Measurements from ENCODE around the gene ILDR1. TPM values are rescaled to one million over a fixed set of nuclear protein-coding genes. Genes with fewer than 3 reads are reported as not detected.
A peak's percentile ranks its signal among the peaks of the same experiment; 100 is the strongest.

Gene ILDR1
- total RNA-seq, 1 donor from 2014 or later = 0.34 TPM

DNA sequence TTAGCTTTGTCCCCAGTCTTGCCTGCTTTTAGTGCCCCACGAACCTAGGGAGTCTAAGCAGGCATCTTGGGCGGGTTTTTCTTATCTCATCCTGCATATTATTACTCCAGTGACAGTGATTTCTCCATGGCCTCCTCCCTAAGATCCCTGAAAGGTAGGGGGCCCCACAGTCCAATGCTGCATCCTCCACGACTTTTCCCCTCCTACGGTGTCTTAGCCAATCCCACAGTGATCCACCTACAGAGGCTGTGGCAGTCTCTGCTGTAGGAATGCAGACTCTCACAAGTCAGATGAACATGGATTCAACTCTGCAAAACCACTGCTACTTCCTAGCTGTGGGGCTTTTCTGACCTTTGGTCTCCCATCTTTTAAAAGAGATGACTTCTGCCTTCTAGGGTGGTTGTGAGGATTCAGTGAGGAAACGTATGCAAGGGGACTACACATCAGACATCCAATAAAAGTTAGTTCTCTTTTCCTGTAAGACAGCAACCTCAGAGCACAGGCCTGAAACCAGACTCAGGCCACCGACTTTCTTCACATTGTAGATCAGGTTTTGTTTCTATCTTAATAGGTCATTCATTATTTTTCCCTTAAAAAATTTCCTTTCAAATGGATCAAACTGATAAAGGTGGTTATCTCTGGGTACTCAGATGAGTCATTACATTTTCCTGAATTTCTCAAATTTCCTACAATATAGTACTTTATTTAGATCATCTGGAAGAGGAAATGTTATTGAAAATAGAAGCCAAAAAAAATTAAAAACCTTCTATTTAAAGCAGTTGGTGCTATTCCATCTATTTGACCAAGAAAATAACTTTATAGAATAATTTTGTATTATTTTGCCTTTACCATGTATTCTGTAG lies 23.2 kb downstream of the ILDR1 start:
- Mint-ChIP-seq H3K4me1 (ENCODE audit: low read depth) (peaks cover 52% of the 10 kb centered on the region), H3K36me3 (ENCODE audit: low read depth) (no peaks in the 10 kb centered on the region), H3K27ac (peak overlapping the region; percentile 53), H3K4me3 (no peak overlapping the region), H3K27me3 (ENCODE audit: insufficient read depth) (peaks cover 3% of the 10 kb centered on the region), H3K9me3 (no peaks in the 10 kb centered on the region)
- intact Hi-C loops (cut with micrococcal nuclease) = loop anchor here (5.0 kb wide), 3 partner anchors 87 to 162 kb away; partner anchors contain the start of genes EAF2 and IQCB1
- no peak for DNase-seq (ENCODE audit: low spot score)

DNA sequence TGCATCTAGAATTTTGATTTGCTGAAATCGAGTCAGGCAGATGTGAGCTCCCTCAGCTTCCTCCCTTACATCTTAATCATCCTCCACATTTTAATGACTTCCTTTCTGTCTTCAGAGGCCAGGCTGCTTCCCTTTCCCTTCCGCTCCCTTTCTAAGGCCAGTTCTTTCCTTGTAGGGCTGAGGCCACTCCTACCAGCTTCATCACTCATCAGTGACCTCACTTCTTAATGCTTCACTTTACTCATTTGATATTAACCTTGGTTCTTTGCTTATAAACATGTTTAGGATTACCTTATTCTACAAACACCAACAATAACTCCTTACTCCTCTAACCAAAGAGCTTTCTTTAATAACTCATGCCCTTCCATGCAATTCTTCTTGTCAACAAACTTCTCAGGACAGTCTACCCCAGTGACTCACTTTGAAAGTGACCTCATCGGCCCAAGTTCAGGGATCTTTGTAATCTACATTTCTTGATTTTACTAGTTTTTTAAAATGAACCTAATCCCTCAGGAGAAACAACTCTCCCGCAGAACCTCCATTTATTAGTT lies 23.9 kb downstream of the ILDR1 start:
- intact Hi-C loops (cut with micrococcal nuclease) = loop anchor here (5.0 kb wide), 3 partner anchors 86 to 161 kb away; partner anchors contain the start of genes EAF2 and IQCB1
- Mint-ChIP-seq H3K9me3 (no peaks in the 10 kb centered on the region), H3K4me1 (ENCODE audit: low read depth) (peaks cover 45% of the 10 kb centered on the region), H3K4me3 (no peak overlapping the region), H3K36me3 (ENCODE audit: low read depth) (no peaks in the 10 kb centered on the region), H3K27ac (peak overlapping the region; percentile 57), H3K27me3 (ENCODE audit: insufficient read depth) (peaks cover 3% of the 10 kb centered on the region)
- no peak for DNase-seq (ENCODE audit: low spot score)

GRCh38 chr3:121997372-121997771 lies 24.7 kb downstream of the ILDR1 start:
- peaks cover 3% of the 10 kb centered on the region for H3K27me3 Mint-ChIP-seq (ENCODE audit: insufficient read depth)
- H3K27ac Mint-ChIP-seq = no peak overlapping the region
- H3K36me3 Mint-ChIP-seq (ENCODE audit: low read depth) = no peaks in the 10 kb centered on the region
- H3K9me3 Mint-ChIP-seq = no peaks in the 10 kb centered on the region
- no peak for DNase-seq (ENCODE audit: low spot score)
- H3K4me1 Mint-ChIP-seq (ENCODE audit: low read depth) = peaks cover 45% of the 10 kb centered on the region
- H3K4me3 Mint-ChIP-seq = no peak overlapping the region
- intact Hi-C loops (cut with micrococcal nuclease) = loop anchor here (5.0 kb wide), 3 partner anchors 85 to 160 kb away; partner anchors contain the start of genes EAF2 and IQCB1

GRCh38 chr3:121996441-121996840 lies 25.6 kb downstream of the ILDR1 start:
- Mint-ChIP-seq H3K36me3 (ENCODE audit: low read depth) (no peaks in the 10 kb centered on the region), H3K27ac (peak overlapping the region; percentile 42), H3K27me3 (ENCODE audit: insufficient read depth) (peaks cover 3% of the 10 kb centered on the region), H3K4me1 (ENCODE audit: low read depth) (peaks cover 45% of the 10 kb centered on the region), H3K9me3 (no peaks in the 10 kb centered on the region), H3K4me3 (no peak overlapping the region)
- DNase-seq (ENCODE audit: low spot score) = no peak
- intact Hi-C loops (cut with micrococcal nuclease) = loop anchor here (5.0 kb wide), 3 partner anchors 84 to 159 kb away; partner anchors contain the start of genes EAF2 and IQCB1

DNA sequence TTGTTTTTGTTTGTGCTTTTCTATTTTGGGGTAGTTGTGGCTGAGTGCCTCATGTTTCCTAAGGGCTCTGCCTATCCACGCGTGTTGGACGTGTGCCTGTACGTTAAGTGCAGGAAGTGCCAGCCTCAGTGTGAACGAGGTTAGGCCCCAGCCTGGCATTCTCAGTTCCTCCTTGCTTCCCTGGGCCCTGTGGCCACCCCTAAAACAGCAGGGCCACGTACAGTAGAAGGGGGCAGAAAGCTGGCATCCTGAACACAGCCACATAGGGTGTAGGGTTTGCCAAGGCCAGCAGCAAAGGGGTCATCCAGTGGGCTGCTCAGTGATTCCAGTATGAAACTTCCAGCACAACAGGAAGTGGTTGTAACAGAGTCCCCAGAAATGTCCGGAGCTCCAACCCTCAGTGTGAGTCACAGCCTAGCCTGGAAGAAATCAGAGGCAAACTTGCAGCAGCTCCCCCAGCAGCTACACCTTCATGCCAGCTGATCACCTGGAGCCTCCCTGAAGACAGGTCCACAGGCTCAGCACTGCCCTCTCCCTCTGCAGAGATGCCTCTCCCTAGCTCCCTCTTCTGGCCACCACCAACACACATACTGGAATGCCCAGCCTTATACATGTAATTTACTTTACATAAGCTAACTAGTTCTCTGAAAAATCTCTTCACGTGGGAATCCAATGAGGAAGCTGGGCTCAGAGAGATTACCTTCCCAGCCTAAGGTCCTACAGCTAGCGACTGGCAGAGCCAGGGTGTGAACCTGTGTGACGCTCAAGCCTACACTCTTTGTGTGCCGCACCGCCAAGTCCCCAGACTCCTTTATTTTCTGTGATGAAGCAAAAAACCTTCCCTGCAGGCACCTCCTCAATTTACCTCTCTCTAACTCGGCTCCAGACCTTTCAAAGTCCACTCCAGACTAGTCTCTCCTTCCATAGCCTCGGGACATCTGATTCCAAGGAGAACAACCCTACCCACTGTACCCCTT lies 26.6 kb downstream of the ILDR1 start:
- Mint-ChIP-seq H3K9me3 (no peaks in the 10 kb centered on the region), H3K4me1 (ENCODE audit: low read depth) (peaks cover 45% of the 10 kb centered on the region), H3K36me3 (ENCODE audit: low read depth) (no peaks in the 10 kb centered on the region), H3K27ac (no peak overlapping the region), H3K27me3 (ENCODE audit: insufficient read depth) (no peaks in the 10 kb centered on the region), H3K4me3 (no peak overlapping the region)
- DNase-seq (ENCODE audit: low spot score) = no peak
- intact Hi-C loops (cut with micrococcal nuclease) = loop anchor here (5.0 kb wide), 3 partner anchors 83 to 158 kb away; partner anchors contain the start of genes EAF2 and IQCB1

DNA sequence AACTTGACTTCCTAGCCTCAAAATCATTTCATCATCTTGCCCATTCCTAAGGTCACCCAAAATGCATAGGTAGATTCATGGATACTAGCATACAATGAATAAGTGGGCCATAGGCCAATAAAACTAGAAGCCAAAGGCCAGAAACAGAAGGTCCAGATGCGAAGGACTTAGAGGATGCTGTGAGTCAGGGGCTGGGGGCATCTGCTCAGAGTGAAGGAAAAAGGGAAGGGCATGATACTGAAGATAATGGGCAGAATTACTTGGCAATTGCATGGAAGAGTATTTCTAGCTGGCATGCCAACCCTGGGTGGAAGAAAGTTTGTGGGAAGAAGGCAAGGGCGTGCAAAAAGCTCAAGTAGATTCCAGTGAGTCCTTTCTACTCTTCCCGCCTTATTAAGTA lies 27.5 kb downstream of the ILDR1 start:
- Mint-ChIP-seq H3K9me3 (no peaks in the 10 kb centered on the region), H3K36me3 (ENCODE audit: low read depth) (no peaks in the 10 kb centered on the region), H3K27me3 (ENCODE audit: insufficient read depth) (no peaks in the 10 kb centered on the region), H3K4me3 (no peak overlapping the region), H3K4me1 (ENCODE audit: low read depth) (peaks cover 47% of the 10 kb centered on the region), H3K27ac (peak overlapping the region; percentile 26)
- intact Hi-C loops (cut with micrococcal nuclease) = no loop called here
- no peak for DNase-seq (ENCODE audit: low spot score)

GRCh38 chr3:121992601-121993560 lies 29.2 kb downstream of the ILDR1 start:
- Mint-ChIP-seq H3K4me3 (no peak overlapping the region), H3K9me3 (no peaks in the 10 kb centered on the region), H3K4me1 (ENCODE audit: low read depth) (peaks cover 50% of the 10 kb centered on the region), H3K27me3 (ENCODE audit: insufficient read depth) (no peaks in the 10 kb centered on the region), H3K36me3 (ENCODE audit: low read depth) (no peaks in the 10 kb centered on the region), H3K27ac (no peak overlapping the region)
- intact Hi-C loops (cut with micrococcal nuclease) = no loop called here
- DNase-seq (ENCODE audit: low spot score) = no peak

- H3K27ac Mint-ChIP-seq = no peak overlapping the region
- no peak for DNase-seq (ENCODE audit: low spot score)
- H3K9me3 Mint-ChIP-seq = peaks cover 5% of the 10 kb centered on the region
- H3K4me1 Mint-ChIP-seq (ENCODE audit: low read depth) = peaks cover 25% of the 10 kb centered on the region
- intact Hi-C loops (cut with micrococcal nuclease) = loop anchor here (2.0 to 10.0 kb wide), 2 partner anchors 107 to 265 kb away; no protein-coding TSS in a partner anchor
- no peak overlapping the region for H3K4me3 Mint-ChIP-seq
- peaks cover 3% of the 10 kb centered on the region for H3K27me3 Mint-ChIP-seq (ENCODE audit: insufficient read depth)
- H3K36me3 Mint-ChIP-seq (ENCODE audit: low read depth) = peaks cover 2% of the 10 kb centered on the region
Measured at GRCh38 chr3:121989943-121990342, 32.1 kb downstream of the ILDR1 start.

DNA sequence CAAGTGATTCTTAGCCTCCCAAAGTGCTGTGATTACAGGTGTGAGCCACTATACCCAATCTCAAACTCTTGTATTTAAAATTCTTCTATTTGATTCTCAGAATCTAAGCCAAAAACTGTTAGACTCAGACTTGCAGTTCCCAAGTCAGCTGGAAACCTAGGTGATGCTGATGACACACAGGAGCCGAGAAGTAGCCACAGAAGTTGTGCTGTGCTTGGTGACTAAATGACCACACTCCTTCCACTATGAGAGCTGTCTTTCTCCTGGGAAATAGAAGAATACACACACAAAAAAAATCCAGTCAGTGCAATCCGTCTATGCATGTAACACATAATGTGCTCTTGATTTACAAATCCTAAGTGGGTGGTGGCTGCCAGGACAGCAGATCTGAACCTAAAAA lies 33.9 kb downstream of the ILDR1 start:
- peaks cover 5% of the 10 kb centered on the region for H3K27me3 Mint-ChIP-seq (ENCODE audit: insufficient read depth)
- peak overlapping the region; percentile 49 for H3K27ac Mint-ChIP-seq
- H3K36me3 Mint-ChIP-seq (ENCODE audit: low read depth) = peaks cover 10% of the 10 kb centered on the region
- peaks cover 23% of the 10 kb centered on the region for H3K9me3 Mint-ChIP-seq
- intact Hi-C loops (cut with micrococcal nuclease) = loop anchor here (1.0 to 10.0 kb wide), 3 partner anchors 105 to 267 kb away; no protein-coding TSS in a partner anchor
- DNase-seq (ENCODE audit: low spot score) = no peak
- H3K4me3 Mint-ChIP-seq = no peak overlapping the region
- peaks cover 19% of the 10 kb centered on the region for H3K4me1 Mint-ChIP-seq (ENCODE audit: low read depth)

- H3K4me1 Mint-ChIP-seq (ENCODE audit: low read depth) = peaks cover 28% of the 10 kb centered on the region
- DNase-seq (ENCODE audit: low spot score) = no peak
- no peak overlapping the region for H3K27ac Mint-ChIP-seq
- peaks cover 30% of the 10 kb centered on the region for H3K9me3 Mint-ChIP-seq
- H3K27me3 Mint-ChIP-seq (ENCODE audit: insufficient read depth) = peaks cover 5% of the 10 kb centered on the region
- H3K4me3 Mint-ChIP-seq = no peak overlapping the region
- H3K36me3 Mint-ChIP-seq (ENCODE audit: low read depth) = peaks cover 13% of the 10 kb centered on the region
- intact Hi-C loops (cut with micrococcal nuclease) = loop anchor here (10.0 kb wide), 1 partner anchor 269 kb away; no protein-coding TSS in a partner anchor
Measured at GRCh38 chr3:121985846-121986245, 36.2 kb downstream of the ILDR1 start.

- no peak overlapping the region for H3K27ac Mint-ChIP-seq
- peaks cover 30% of the 10 kb centered on the region for H3K4me1 Mint-ChIP-seq (ENCODE audit: low read depth)
- H3K36me3 Mint-ChIP-seq (ENCODE audit: low read depth) = peaks cover 18% of the 10 kb centered on the region
- no peak for DNase-seq (ENCODE audit: low spot score)
- H3K9me3 Mint-ChIP-seq = peaks cover 36% of the 10 kb centered on the region
- peaks cover 5% of the 10 kb centered on the region for H3K27me3 Mint-ChIP-seq (ENCODE audit: insufficient read depth)
- no peak overlapping the region for H3K4me3 Mint-ChIP-seq
- intact Hi-C loops (cut with micrococcal nuclease) = loop anchor here (10.0 kb wide), 1 partner anchor 273 kb away; no protein-coding TSS in a partner anchor
Measured at GRCh38 chr3:121981473-121981872, 40.6 kb downstream of the ILDR1 start.
